Measurements from ENCODE around the gene FGF18. TPM values are rescaled to one million over a fixed set of nuclear protein-coding genes. Genes with fewer than 3 reads are reported as not detected.

FGF18 gene
- total and polyA plus RNA-seq, 9 of the 15 experiments (the other 6 are each of a cell fraction or from before 2014, with no cell fraction given), result 0.05 to 0.18 (median 0.11) TPM; not detected in 6

DNA sequence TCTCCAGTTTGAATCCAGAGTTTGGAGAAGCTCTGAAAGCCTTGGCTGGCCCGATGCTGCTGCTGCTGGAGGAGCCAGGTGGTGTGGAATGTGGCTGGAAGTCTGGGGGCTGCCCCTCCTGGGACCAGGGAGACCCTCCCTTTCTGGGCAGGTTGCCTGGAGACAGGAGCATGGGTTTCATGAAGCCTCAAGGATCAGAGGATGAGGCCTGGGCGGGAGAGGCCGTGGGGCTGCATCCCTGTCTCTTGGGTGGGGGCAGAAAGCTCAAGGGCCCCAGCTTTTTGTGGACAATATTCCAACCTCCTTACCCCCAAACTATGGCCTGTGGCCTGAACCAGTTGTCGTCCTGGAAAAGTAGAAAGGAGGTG, 10.1 kb downstream of the FGF18 start:
- no TSS peak for BruUV-seq (replicated peaks)
- Histone ChIP-seq H3K4me3 (no peak overlapping the region), H3K9me3 (replicated peaks; ENCODE audit: control insufficient read depth, insufficient read depth, low read depth, low read length) (no peaks in the 10 kb centered on the region), H3K36me3 (ENCODE audit: control insufficient read depth, insufficient read depth, low read length) (no peaks in the 10 kb centered on the region), H3K27ac (ENCODE audit: extremely low read depth, low read depth, low read length) (no peak overlapping the region), H3K4me1 (replicated peaks in 1 of 2; ENCODE audit: control insufficient read depth in 2 of 2, insufficient read depth in 2 of 2, low read length in 2 of 2) (peaks cover 5 to 9% of the 10 kb centered on the region in 2 experiments; a peak in 3 of 5 replicates), H3K4me2 (ENCODE audit: insufficient read depth, low read length) (no peak overlapping the region), H3K79me2 (ENCODE audit: control insufficient read depth, insufficient read depth, low read length) (no peaks in the 10 kb centered on the region), H4K20me1 (replicated peaks; ENCODE audit: control insufficient read depth, insufficient read depth, low read length) (peaks cover 10% of the 10 kb centered on the region; the same call in 1 of the 2 replicates), H3K9ac (ENCODE audit: insufficient read depth in 1 of 2, low read depth in 2 of 2, low read length in 2 of 2) (no peak overlapping the region; a peak in 1 of 4 replicates), H3K27me3 (ENCODE audit: control insufficient read depth in 2 of 2, insufficient read depth in 2 of 2, low read length in 2 of 2) (peaks cover 0 to 25% of the 10 kb centered on the region in 2 experiments; a peak in 3 of 5 replicates), H2AFZ (ENCODE audit: low read depth, low read length) (no peak overlapping the region), H3K9me1 (ENCODE audit: control insufficient read depth, insufficient read depth, low read length) (no peaks in the 10 kb centered on the region)
- CTCF ChIA-PET (ENCODE audit: low intra/inter-chr PET ratio), result no interaction called here
- 7% methylated on average over 3 of the region's 4 CpGs for WGBS (ENCODE audit: insufficient coverage, low coverage, missing lambda C conversion rate)
- DNase-seq (ENCODE audit: extremely low read depth in 1 of 4, low spot score in 3 of 4), result no peak
- POLR2A ChIA-PET, result interaction anchor here (0.7 to 0.8 kb wide), 2 partner anchors 24 to 34 kb away, joined by 3 read pairs; no protein-coding TSS in a partner anchor
- intact Hi-C loops (cut with micrococcal nuclease), result no loop called here
- ATAC-seq, result no peak
- FAIRE-seq, result no peak
- TF ChIP-seq, protein P1, sequence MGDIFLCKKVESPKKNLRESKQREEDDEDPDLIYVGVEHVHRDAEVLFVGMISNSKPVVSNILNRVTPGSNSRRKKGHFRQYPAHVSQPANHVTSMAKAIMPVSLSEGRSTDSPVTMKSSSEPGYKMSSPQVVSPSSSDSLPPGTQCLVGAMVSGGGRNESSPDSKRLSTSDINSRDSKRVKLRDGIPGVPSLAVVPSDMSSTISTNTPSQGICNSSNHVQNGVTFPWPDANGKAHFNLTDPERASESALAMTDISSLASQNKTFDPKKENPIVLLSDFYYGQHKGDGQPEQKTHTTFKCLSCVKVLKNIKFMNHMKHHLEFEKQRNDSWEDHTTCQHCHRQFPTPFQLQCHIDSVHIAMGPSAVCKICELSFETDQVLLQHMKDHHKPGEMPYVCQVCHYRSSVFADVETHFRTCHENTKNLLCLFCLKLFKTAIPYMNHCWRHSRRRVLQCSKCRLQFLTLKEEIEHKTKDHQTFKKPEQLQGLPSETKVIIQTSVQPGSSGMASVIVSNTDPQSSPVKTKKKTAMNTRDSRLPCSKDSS (IDR thresholded peaks at IDR 0.05; ENCODE audit: low read depth, partially characterized antibody), result no peak
- no peak for TF ChIP-seq ZNF561 (CRISPR knock-in tag; conservative IDR thresholded peaks at IDR 0.05)
- TF ChIP-seq NFATC3 (IDR thresholded peaks at IDR 0.05), result no peak
- TF ChIP-seq, protein P2, sequence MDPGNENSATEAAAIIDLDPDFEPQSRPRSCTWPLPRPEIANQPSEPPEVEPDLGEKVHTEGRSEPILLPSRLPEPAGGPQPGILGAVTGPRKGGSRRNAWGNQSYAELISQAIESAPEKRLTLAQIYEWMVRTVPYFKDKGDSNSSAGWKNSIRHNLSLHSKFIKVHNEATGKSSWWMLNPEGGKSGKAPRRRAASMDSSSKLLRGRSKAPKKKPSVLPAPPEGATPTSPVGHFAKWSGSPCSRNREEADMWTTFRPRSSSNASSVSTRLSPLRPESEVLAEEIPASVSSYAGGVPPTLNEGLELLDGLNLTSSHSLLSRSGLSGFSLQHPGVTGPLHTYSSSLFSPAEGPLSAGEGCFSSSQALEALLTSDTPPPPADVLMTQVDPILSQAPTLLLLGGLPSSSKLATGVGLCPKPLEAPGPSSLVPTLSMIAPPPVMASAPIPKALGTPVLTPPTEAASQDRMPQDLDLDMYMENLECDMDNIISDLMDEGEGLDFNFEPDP (CRISPR knock-in tag; IDR thresholded peaks at IDR 0.05), result no peak
- no peak for TF ChIP-seq RAD51 (IDR thresholded peaks at IDR 0.05; ENCODE audit: borderline replicate concordance, low read depth)
- TF ChIP-seq ZFP36 (IDR thresholded peaks at IDR 0.05; ENCODE audit: low read depth, low read length, partially characterized antibody), result no peak
- TF ChIP-seq, protein P3, sequence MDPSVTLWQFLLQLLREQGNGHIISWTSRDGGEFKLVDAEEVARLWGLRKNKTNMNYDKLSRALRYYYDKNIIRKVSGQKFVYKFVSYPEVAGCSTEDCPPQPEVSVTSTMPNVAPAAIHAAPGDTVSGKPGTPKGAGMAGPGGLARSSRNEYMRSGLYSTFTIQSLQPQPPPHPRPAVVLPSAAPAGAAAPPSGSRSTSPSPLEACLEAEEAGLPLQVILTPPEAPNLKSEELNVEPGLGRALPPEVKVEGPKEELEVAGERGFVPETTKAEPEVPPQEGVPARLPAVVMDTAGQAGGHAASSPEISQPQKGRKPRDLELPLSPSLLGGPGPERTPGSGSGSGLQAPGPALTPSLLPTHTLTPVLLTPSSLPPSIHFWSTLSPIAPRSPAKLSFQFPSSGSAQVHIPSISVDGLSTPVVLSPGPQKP (CRISPR knock-in tag; IDR thresholded peaks at IDR 0.05), result no peak
- TF ChIP-seq, protein P4, sequence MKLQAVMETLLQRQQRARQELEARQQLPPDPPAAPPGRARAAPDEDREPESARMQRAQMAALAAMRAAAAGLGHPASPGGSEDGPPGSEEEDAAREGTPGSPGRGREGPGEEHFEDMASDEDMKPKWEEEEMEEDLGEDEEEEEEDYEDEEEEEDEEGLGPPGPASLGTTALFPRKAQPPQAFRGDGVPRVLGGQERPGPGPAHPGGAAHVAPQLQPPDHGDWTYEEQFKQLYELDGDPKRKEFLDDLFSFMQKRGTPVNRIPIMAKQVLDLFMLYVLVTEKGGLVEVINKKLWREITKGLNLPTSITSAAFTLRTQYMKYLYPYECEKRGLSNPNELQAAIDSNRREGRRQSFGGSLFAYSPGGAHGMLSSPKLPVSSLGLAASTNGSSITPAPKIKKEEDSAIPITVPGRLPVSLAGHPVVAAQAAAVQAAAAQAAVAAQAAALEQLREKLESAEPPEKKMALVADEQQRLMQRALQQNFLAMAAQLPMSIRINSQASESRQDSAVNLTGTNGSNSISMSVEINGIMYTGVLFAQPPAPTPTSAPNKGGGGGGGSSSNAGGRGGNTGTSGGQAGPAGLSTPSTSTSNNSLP (IDR thresholded peaks at IDR 0.05; ENCODE audit: borderline replicate concordance, low read depth, low read length), result no peak
- no peak for TF ChIP-seq KLF1 (tag; IDR thresholded peaks at IDR 0.05)
- TF ChIP-seq ZNF311 (CRISPR knock-in tag; IDR thresholded peaks at IDR 0.05), result no peak
- no peak for TF ChIP-seq KDM5B (IDR thresholded peaks at IDR 0.05; ENCODE audit: insufficient replicate concordance, low read depth, low read length)
- no peak for TF ChIP-seq TRIM28 (IDR thresholded peaks at IDR 0.05)
- no peak for TF ChIP-seq PHF8 (IDR thresholded peaks at IDR 0.05; ENCODE audit: borderline replicate concordance, low read length)
- no peak for TF ChIP-seq SIN3B (IDR thresholded peaks at IDR 0.05; ENCODE audit: low read depth)
- TF ChIP-seq FOXJ3 (CRISPR knock-in tag; IDR thresholded peaks at IDR 0.05), result no peak
- in situ Hi-C loops (cut with MboI), result loop anchor here (10.0 kb wide), 1 partner anchor 625 kb away; no protein-coding TSS in a partner anchor
